Measurements from ENCODE around the gene RBM12.

GRCh38 chr20:35599776-35600120 lies 65.0 kb downstream of the RBM12 start:
- no peak for TF ChIP-seq POLR2A (IDR thresholded peaks at IDR 0.05)
- no peak for TF ChIP-seq CTCF (IDR thresholded peaks at IDR 0.05)

Data from heart left ventricle (tissue), 13 donors.